IPS DF 6.9 (cell line): ENCODE data around the gene RUFY2.
"Not testable (repeated sequence)": the region's sequence is repeated elsewhere in the genome, so short reads cannot be mapped to it uniquely, and the experiment has no call there.

Source experiments
- DNase-seq: peaks from one replicate; pipeline ENCODE4 v3.0.0-alpha.2; 2013; ENCODE audit warnings: low read depth, low spot score
- H3K27ac ChIP-seq: one replicate; pipeline ENCODE4 v1.5.1; 2013; ENCODE audit warnings: low read length, control low read depth
- H3K27me3 ChIP-seq: 2 replicates; pipeline ENCODE4 v1.6.1; 2013; ENCODE audit warnings: mild to moderate bottlenecking, low read length; ENCODE audit not compliant: control insufficient read depth, insufficient read depth
- H3K36me3 ChIP-seq: 2 replicates; pipeline ENCODE4 v1.6.1; 2013; ENCODE audit warnings: low read length; ENCODE audit not compliant: control insufficient read depth, insufficient read depth
- H3K4me1 ChIP-seq: 2 replicates; pipeline ENCODE4 v1.6.1; 2013; ENCODE audit warnings: low read length; ENCODE audit not compliant: control insufficient read depth, insufficient read depth
- H3K4me3 ChIP-seq: 2 replicates; pipeline ENCODE4 v1.5.1; 2013; ENCODE audit warnings: mild to moderate bottlenecking, low read length
- H3K9me3 ChIP-seq: 2 replicates; pipeline ENCODE4 v1.6.1; 2013; ENCODE audit warnings: low read length, inconsistent platforms; ENCODE audit not compliant: control insufficient read depth, insufficient read depth
- WGBS: extraction: QIAGEN DNeasy Blood & Tissue Kit; methylation state at CpG from one replicate; pipeline ENCODE4 v1.1.7; 2013; ENCODE audit warnings: mixed read lengths, missing lambda C conversion rate; ENCODE audit not compliant: insufficient read length, insufficient coverage; 5-methylcytosine and 5-hydroxymethylcytosine counted together

Gene RUFY2

GRCh38 chr10:68324396-68324795, 82.7 kb downstream of the RUFY2 start:
- H3K9me3 ChIP-seq, H3K27me3 ChIP-seq, H3K36me3 ChIP-seq, H3K27ac ChIP-seq, DNase-seq, H3K4me1 ChIP-seq, H3K4me3 ChIP-seq: not testable (repeated sequence)
- no CpG with 5 or more reads among the region's 4 CpGs for WGBS

DNA sequence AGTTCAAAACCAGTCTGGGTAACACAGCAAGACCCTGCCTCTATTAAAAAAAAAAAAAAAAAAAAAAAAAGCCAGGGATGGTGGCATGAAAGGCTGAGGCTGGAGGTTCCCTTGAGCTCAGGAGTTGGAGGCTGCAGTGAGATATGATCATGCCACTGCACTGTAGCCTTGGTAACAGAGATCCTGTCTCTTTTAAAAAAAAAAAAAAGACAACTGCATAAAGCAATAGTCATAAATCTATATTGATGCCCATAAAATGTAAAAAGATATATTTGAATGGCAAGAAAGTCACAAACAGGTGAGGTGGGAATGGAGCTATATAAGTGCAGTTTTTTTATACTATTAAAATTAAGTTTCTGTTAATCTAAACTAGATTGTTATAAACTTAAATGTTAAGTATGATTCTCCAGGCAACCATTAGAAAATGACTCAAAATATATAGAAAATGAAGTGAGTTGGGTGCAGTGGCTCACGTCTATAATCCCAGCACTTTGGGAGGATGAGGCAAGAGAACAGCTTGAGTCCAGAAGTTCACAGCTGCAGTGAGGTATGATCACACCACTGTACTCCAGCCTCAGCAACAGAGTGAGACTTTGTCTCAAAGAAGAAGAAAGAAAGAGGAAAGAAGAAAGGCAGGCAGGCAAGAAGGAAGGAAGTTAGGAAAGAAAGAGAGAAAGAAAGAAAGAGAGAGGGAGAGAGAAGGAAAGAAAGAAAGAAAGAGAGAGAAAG, 88.6 kb downstream of the RUFY2 start:
- Histone ChIP-seq H3K4me1 (no peaks in the 10 kb centered on the region; the same call in 1 of the 2 replicates), H3K27ac (no peak overlapping the region)
- WGBS, result no CpG with 5 or more reads among the region's 1 CpG

GRCh38 chr10:68315582-68315981, 91.5 kb downstream of the RUFY2 start:
- H3K36me3 ChIP-seq, result no peaks in the 10 kb centered on the region
- H3K4me3 ChIP-seq, result no peak overlapping the region
- H3K27ac ChIP-seq, result no peak overlapping the region
- H3K9me3 ChIP-seq, result no peaks in the 10 kb centered on the region
- no peak for DNase-seq
- H3K27me3 ChIP-seq, result no peaks in the 10 kb centered on the region
- WGBS, result no CpG with 5 or more reads among the region's 1 CpG
- no peaks in the 10 kb centered on the region; the same call in 1 of the 2 replicates for H3K4me1 ChIP-seq

More for the DNA sequence above, 88.6 kb downstream of the RUFY2 start:
- Histone ChIP-seq H3K4me3 (no peak overlapping the region), H3K9me3 (no peaks in the 10 kb centered on the region), H3K27me3 (no peaks in the 10 kb centered on the region), H3K36me3 (no peaks in the 10 kb centered on the region)
- no peak for DNase-seq

DNA sequence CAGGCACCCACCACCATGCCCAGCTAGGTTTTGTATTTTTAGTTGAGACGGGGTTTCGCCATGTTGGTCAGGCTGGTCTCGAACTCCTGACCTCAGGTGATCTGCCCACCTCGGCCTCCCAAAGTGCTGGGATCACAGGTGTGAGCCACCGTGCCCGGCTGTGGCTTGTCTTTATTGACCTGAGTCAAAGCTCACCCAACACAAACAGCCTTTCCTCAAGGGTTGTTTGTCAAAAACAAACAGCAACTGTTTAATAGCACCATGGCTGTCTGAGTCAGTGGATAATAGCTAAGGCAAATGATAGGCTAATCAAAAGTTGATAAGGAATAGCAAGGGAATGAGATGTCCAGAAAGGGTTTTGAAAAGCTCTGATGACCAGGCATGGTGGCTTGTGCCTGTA, 92.1 kb downstream of the RUFY2 start:
- H3K9me3 ChIP-seq, H3K27me3 ChIP-seq, DNase-seq, H3K36me3 ChIP-seq, H3K4me1 ChIP-seq, H3K4me3 ChIP-seq, H3K27ac ChIP-seq: not testable (repeated sequence)
- WGBS, result no CpG with 5 or more reads among the region's 6 CpGs

GRCh38 chr10:68310531-68310930, 96.5 kb downstream of the RUFY2 start:
- no peak for DNase-seq
- H3K9me3 ChIP-seq, result no peaks in the 10 kb centered on the region
- H3K4me1 ChIP-seq, result no peaks in the 10 kb centered on the region
- H3K27ac ChIP-seq, result no peak overlapping the region
- no peak overlapping the region for H3K4me3 ChIP-seq
- H3K36me3 ChIP-seq, result no peaks in the 10 kb centered on the region
- no peaks in the 10 kb centered on the region for H3K27me3 ChIP-seq

DNA sequence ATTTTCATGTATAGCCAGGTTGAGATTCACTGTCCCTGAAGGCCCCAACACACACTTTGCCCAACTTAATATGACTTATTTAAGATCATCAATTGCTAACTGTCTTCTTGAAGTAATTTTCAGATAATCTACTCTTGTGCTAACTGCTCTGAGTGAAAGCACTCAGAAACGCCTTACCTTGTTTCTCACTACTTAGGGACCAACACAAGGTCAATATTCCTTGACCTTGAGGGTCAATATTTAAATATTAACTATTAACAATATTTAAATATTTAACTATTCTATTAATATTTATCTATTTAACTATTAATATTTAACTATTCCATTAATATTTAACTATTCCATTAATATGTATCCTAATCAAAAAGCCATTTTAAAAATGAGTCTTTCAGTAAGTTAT, 101.2 kb downstream of the RUFY2 start:
- H3K27ac ChIP-seq, result no peak overlapping the region
- H3K36me3 ChIP-seq, result no peaks in the 10 kb centered on the region
- no peak for DNase-seq
- H3K27me3 ChIP-seq, result no peaks in the 10 kb centered on the region
- no peaks in the 10 kb centered on the region for H3K9me3 ChIP-seq
- WGBS, result no CpG with 5 or more reads among the region's 1 CpG
- H3K4me1 ChIP-seq, result no peaks in the 10 kb centered on the region
- no peak overlapping the region for H3K4me3 ChIP-seq

DNA sequence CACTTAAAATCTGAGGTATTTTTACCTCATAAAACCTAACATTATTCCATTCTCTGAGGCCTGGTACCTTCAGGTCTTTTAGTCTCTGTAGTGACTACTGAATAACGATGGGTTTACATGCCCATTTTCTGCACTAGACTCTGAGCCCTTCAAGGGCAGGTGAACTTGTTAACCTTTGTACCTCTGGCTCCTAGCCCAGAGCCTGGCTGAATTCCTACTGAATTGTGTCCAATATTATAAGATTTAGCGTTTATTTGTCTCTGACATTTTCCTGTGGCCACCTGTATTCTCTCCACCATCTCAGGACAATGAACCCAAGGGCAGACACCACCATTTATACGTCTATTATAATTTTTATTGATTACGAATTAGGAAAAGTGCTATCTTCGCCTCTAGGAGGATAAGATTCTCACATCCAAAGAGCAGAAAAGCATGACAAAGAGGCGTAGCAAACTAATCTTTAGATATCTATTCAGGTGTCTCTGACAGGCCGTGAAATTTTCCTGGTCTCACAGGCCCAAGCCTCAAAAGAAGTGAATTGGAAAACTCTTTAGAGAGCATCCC, 103.1 kb downstream of the RUFY2 start:
- no CpG with 5 or more reads among the region's 7 CpGs for WGBS
- Histone ChIP-seq H3K4me3 (no peak overlapping the region), H3K27me3 (no peaks in the 10 kb centered on the region), H3K9me3 (no peaks in the 10 kb centered on the region), H3K4me1 (no peaks in the 10 kb centered on the region), H3K27ac (no peak overlapping the region), H3K36me3 (no peaks in the 10 kb centered on the region)
- no peak for DNase-seq

GRCh38 chr10:68302871-68303270, 104.2 kb downstream of the RUFY2 start:
- H3K27ac ChIP-seq, result no peak overlapping the region
- no CpG with 5 or more reads among the region's 5 CpGs for WGBS
- H3K4me1 ChIP-seq, result no peaks in the 10 kb centered on the region

DNA sequence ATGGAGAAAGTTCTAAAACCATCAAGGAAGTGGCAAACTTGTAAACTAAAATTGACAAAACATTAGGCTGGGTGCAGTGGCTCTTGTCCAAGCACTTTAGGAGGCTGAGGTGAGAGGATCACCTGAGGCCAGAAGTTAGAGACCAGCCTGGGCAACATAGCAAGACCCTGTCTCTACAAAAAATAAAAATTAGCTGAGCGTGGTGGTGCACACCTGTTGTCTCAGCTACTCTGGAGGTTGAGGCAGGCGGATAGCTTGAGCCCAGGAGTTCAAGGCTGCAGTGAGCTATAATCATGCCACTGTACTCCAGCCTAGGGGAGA, 104.6 kb downstream of the RUFY2 start:
- Histone ChIP-seq H3K9me3 (no peaks in the 10 kb centered on the region), H3K36me3 (no peaks in the 10 kb centered on the region), H3K27ac (no peak overlapping the region), H3K4me1 (no peaks in the 10 kb centered on the region), H3K27me3 (no peaks in the 10 kb centered on the region), H3K4me3 (no peak overlapping the region)
- WGBS, result no CpG with 5 or more reads among the region's 2 CpGs
- no peak for DNase-seq

More at GRCh38 chr10:68302871-68303270, 104.2 kb downstream of the RUFY2 start:
- DNase-seq, result no peak
- no peaks in the 10 kb centered on the region for H3K9me3 ChIP-seq
- H3K27me3 ChIP-seq, result no peaks in the 10 kb centered on the region
- no peaks in the 10 kb centered on the region for H3K36me3 ChIP-seq
- no peak overlapping the region for H3K4me3 ChIP-seq

DNA sequence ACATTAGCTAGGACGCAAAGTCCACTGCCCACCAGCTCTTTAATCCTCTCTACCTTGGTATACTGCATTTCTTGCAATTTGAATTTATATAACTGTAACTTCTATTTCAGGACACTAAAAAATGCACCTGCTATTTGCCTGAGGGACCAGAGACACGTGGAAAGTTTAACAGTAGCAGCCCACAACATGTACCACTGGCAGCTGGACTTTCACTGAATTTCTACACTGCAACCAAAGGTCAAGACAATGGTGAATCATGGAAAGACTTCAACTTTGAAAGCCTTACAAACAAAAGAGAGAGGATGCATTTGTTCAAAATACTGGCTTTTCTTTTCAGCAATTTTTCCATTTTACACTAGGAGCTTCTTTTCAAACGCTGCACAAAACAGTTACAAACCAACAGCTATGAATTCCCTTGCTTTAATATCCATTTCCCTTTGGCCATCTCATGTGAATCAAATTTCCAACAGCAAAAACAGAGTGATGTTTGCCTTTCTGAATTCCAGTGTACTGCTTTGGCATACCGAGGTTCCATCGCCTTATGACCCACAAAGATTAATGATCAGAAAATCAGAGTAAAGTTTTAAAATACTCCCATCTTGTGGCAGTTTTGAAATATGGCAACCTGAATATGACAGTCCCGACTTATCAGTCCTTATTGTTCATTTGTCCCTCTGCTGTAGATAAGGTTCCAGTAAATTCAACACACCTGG, 105.1 kb downstream of the RUFY2 start:
- WGBS, result no CpG with 5 or more reads among the region's 6 CpGs
- Histone ChIP-seq H3K9me3 (no peaks in the 10 kb centered on the region), H3K4me1 (no peaks in the 10 kb centered on the region), H3K36me3 (no peaks in the 10 kb centered on the region), H3K27ac (no peak overlapping the region), H3K27me3 (no peaks in the 10 kb centered on the region), H3K4me3 (no peak overlapping the region)
- DNase-seq, result no peak
